ENCODE measurements around the gene CPT2.

- TF ChIP-seq SUZ12 (IDR thresholded peaks at IDR 0.05) (no peak), FOXA1 (IDR thresholded peaks at IDR 0.05) (no peak), LEF1 (IDR thresholded peaks at IDR 0.05; ENCODE audit: borderline replicate concordance) (no peak), ARNT (IDR thresholded peaks at IDR 0.05) (no peak), FOXM1 (IDR thresholded peaks at IDR 0.05; ENCODE audit: borderline replicate concordance) (no peak), NFRKB (IDR thresholded peaks at IDR 0.05) (no peak), BHLHE40 (IDR thresholded peaks at IDR 0.05; ENCODE audit: borderline replicate concordance) (no peak), CTBP1 (IDR thresholded peaks at IDR 0.05; ENCODE audit: borderline replicate concordance) (no peak), SP1 (IDR thresholded peaks at IDR 0.05) (no peak), TARDBP (IDR thresholded peaks at IDR 0.05) (no peak), ELF4 (IDR thresholded peaks at IDR 0.05) (no peak), PKNOX1 (IDR thresholded peaks at IDR 0.05) (no peak)
These were observed 1.2 kb upstream of the CPT2 start for GRCh38 chr1:53195246-53196016.
